Measurements from ENCODE around the gene MCC. TPM values are rescaled to one million over a fixed set of nuclear protein-coding genes. Genes with fewer than 3 reads are reported as not detected.

Gene MCC
- polyA plus RNA-seq, 1 donor (not counting 4 experiments of a cell fraction or from before 2014, with no cell fraction given) = 24.6 TPM

DNA sequence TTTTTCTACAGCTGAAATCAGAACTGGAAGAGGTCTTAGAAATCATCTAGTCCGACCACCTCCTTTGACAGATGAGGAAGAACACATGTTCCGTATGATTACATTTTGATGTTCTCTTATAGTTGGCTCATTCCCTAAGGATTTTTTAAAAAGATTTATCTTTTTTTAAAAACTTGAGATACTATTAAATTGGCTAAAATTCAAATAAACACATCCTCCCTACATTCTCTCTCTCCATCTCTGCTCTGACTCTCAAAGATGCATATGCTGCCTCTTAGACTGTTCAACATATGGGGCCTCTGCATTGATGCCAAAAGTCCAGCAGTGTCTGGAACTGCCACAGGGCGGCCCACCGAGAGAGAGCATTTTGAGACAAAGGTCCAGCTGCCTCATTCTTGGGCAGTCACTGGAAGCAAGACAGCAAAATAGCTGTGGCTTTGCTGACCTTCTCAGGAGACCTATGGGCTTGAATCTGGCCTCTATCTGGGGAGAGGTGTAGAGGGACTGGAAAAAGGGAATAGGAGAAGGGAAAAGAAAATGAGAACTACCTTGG is 40.7 kb downstream of the MCC start:
- no peak overlapping the region for H3K4me2 ChIP-seq (ENCODE audit: control insufficient read depth, extremely low read depth, insufficient read depth, low read depth, low read length)
- no peak overlapping the region for H3K4me3 ChIP-seq (ENCODE audit: control insufficient read depth in 2 of 3, extremely low read depth in 1 of 3, insufficient read depth in 2 of 3, low read depth in 1 of 3, low read length in 3 of 3)
- no peak overlapping the region for H3K27ac ChIP-seq (ENCODE audit: control insufficient read depth, insufficient read depth, low read length)
- no peaks in the 10 kb centered on the region for H3K79me2 ChIP-seq (ENCODE audit: control insufficient read depth, insufficient read depth, low read length)
- H3K36me3 ChIP-seq (ENCODE audit: control insufficient read depth in 2 of 2, extremely low read depth in 1 of 2, insufficient read depth in 2 of 2, low read length in 2 of 2) = peaks cover 0 to 7% of the 10 kb centered on the region in 2 experiments
- no peak overlapping the region for H3K9ac ChIP-seq (ENCODE audit: control insufficient read depth, extremely low read depth, insufficient read depth, low read length)
- no peaks in the 10 kb centered on the region for H3K9me1 ChIP-seq (ENCODE audit: control insufficient read depth, extremely low read depth, insufficient read depth, low read length)
- no peaks in the 10 kb centered on the region for H3K9me3 ChIP-seq (ENCODE audit: control insufficient read depth, low read depth, low read length)
- no peak overlapping the region for H2AFZ ChIP-seq (ENCODE audit: control insufficient read depth, low read length)
- no peak for DNase-seq (ENCODE audit: low read depth, low spot score)
- no peaks in the 10 kb centered on the region for H4K20me1 ChIP-seq (ENCODE audit: control insufficient read depth, extremely low read depth, insufficient read depth, low read length)
- no peak for TF ChIP-seq EZH2 (IDR thresholded peaks at IDR 0.05; ENCODE audit: low read length)
- TF ChIP-seq, protein P1, sequence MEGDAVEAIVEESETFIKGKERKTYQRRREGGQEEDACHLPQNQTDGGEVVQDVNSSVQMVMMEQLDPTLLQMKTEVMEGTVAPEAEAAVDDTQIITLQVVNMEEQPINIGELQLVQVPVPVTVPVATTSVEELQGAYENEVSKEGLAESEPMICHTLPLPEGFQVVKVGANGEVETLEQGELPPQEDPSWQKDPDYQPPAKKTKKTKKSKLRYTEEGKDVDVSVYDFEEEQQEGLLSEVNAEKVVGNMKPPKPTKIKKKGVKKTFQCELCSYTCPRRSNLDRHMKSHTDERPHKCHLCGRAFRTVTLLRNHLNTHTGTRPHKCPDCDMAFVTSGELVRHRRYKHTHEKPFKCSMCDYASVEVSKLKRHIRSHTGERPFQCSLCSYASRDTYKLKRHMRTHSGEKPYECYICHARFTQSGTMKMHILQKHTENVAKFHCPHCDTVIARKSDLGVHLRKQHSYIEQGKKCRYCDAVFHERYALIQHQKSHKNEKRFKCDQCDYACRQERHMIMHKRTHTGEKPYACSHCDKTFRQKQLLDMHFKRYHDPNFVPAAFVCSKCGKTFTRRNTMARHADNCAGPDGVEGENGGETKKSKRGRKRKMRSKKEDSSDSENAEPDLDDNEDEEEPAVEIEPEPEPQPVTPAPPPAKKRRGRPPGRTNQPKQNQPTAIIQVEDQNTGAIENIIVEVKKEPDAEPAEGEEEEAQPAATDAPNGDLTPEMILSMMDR (optimal IDR thresholded peaks at IDR 0.05 in 1 of 3, IDR thresholded peaks at IDR 0.05 in 1 of 3, conservative IDR thresholded peaks at IDR 0.05 in 1 of 3; ENCODE audit: extremely low read depth in 1 of 3, insufficient read depth in 2 of 3, low read length in 3 of 3) = no peak
- no peaks in the 10 kb centered on the region for H3K27me3 ChIP-seq (ENCODE audit: control insufficient read depth, extremely low read depth, insufficient read depth, low read length)
- dilution Hi-C loops (cut with MboI; ENCODE audit: extremely low pct_ligation_motif_present, low sequenced_read_pairs) = no loop called here
- H3K4me1 ChIP-seq (ENCODE audit: control insufficient read depth, extremely low read depth, insufficient read depth, low read length) = peaks cover 9% of the 10 kb centered on the region
- no peak for FAIRE-seq

DNA sequence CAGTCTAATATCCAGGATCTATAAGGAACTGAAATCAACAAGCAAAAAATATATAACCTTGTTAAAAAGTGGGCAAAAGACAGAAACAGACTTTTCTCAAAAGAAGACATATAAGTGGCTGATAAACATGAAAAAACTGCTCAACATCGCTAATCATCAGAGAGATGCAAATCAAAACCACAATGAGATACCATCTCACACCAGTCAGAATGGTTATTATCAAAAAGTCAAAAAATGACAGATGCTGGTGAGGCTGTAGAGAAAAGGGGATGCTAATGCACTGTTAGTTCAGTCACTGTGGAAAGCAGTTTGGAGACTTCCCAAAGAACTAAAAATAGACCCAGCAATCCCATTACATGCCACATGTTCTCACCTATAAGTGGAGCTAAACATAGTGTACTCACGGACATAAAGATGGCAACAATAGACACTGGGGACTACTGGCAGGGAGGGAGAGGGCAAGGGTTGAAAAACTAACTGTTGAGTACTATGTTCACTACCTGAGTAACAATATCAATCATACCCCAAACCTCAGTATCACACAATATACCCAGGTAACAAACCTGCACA is 41.8 kb downstream of the MCC start:
- peaks cover 0 to 3% of the 10 kb centered on the region in 2 experiments for H3K36me3 ChIP-seq (ENCODE audit: control insufficient read depth in 2 of 2, extremely low read depth in 1 of 2, insufficient read depth in 2 of 2, low read length in 2 of 2)
- no peak overlapping the region for H3K27ac ChIP-seq (ENCODE audit: control insufficient read depth, insufficient read depth, low read length)
- H3K4me1 ChIP-seq (ENCODE audit: control insufficient read depth, extremely low read depth, insufficient read depth, low read length) = peaks cover 3% of the 10 kb centered on the region
- no peak for TF ChIP-seq EZH2 (IDR thresholded peaks at IDR 0.05; ENCODE audit: low read length)
- TF ChIP-seq, protein P1 (optimal IDR thresholded peaks at IDR 0.05 in 1 of 3, IDR thresholded peaks at IDR 0.05 in 1 of 3, conservative IDR thresholded peaks at IDR 0.05 in 1 of 3; ENCODE audit: extremely low read depth in 1 of 3, insufficient read depth in 2 of 3, low read length in 3 of 3) = no peak
- dilution Hi-C loops (cut with MboI; ENCODE audit: extremely low pct_ligation_motif_present, low sequenced_read_pairs) = no loop called here
- no peaks in the 10 kb centered on the region for H3K9me3 ChIP-seq (ENCODE audit: control insufficient read depth, low read depth, low read length)
- no peaks in the 10 kb centered on the region for H3K79me2 ChIP-seq (ENCODE audit: control insufficient read depth, insufficient read depth, low read length)
- H3K9me1 ChIP-seq (ENCODE audit: control insufficient read depth, extremely low read depth, insufficient read depth, low read length) = no peaks in the 10 kb centered on the region
- H3K27me3 ChIP-seq (ENCODE audit: control insufficient read depth, extremely low read depth, insufficient read depth, low read length) = no peaks in the 10 kb centered on the region
- no peak overlapping the region for H3K4me3 ChIP-seq (ENCODE audit: control insufficient read depth in 2 of 3, extremely low read depth in 1 of 3, insufficient read depth in 2 of 3, low read depth in 1 of 3, low read length in 3 of 3)
- no peaks in the 10 kb centered on the region for H4K20me1 ChIP-seq (ENCODE audit: control insufficient read depth, extremely low read depth, insufficient read depth, low read length)
- H2AFZ ChIP-seq (ENCODE audit: control insufficient read depth, low read length) = no peak overlapping the region
- H3K4me2 ChIP-seq (ENCODE audit: control insufficient read depth, extremely low read depth, insufficient read depth, low read depth, low read length) = no peak overlapping the region
- no peak overlapping the region for H3K9ac ChIP-seq (ENCODE audit: control insufficient read depth, extremely low read depth, insufficient read depth, low read length)
- no peak for DNase-seq (ENCODE audit: low read depth, low spot score)
- FAIRE-seq = no peak
